K562 (cell line): Measurements from ENCODE around the gene COL7A1.

Source experiments
- ARID2 ChIP-seq: fragments of 450-650 bp; IDR thresholded peaks from 2 replicates; pipeline ENCODE4 v1.6.1; 2017; ENCODE audit warnings: antibody characterized with exemption, mild to moderate bottlenecking
- CTCF ChIP-seq, 3 experiments: IDR thresholded peaks in 2 of 3; conservative IDR thresholded peaks in 1 of 3; 2 replicates each; pipeline ENCODE4 v1.5.1; 2011 to 2012; ENCODE audit warnings: low read length in 3 of 3, mild to moderate bottlenecking in 3 of 3, control low read depth in 2 of 3, improper control_type of control experiment in 1 of 3, inconsistent platforms in 1 of 3, low read depth in 1 of 3, mixed read lengths in 1 of 3, moderate library complexity in 1 of 3; ENCODE audit not compliant: insufficient read depth in 2 of 3
- FOXJ2 ChIP-seq: fragments of 200-800 bp; sonication (Bioruptor generic); IDR thresholded peaks from 2 replicates; pipeline ENCODE4 v1.6.1; 2016; ENCODE audit warnings: missing genetic modification characterization, missing compliant biosample characterization
- JUN ChIP-seq, 2 experiments: sonication (generic) in 1 of 2; formaldehyde crosslinking in 1 of 2; IDR thresholded peaks; 2 replicates each; pipeline versions ENCODE4 v1.6.1 to v1.8.0; 2012 to 2022; ENCODE audit warnings: borderline replicate concordance in 2 of 2, mild to moderate bottlenecking in 2 of 2, improper control_type of control experiment in 1 of 2, low read depth in 1 of 2, low read length in 1 of 2, missing genetic modification reagents in 1 of 2
- POLR2AphosphoS5 ChIP-seq: IDR thresholded peaks from 2 replicates; pipeline ENCODE4 v1.6.1; 2011; ENCODE audit warnings: mild to moderate bottlenecking, low read depth, low read length, moderate library complexity; ENCODE audit not compliant: control insufficient read depth, insufficient read depth
- RNF2 ChIP-seq: sonication (generic); IDR thresholded peaks from 2 replicates; pipeline ENCODE4 v1.6.1; 2016
- SMAD2 ChIP-seq: fragments of 150-350 bp; IDR thresholded peaks from 2 replicates; pipeline ENCODE4 v1.6.1; 2014; ENCODE audit warnings: low read depth, mild to moderate bottlenecking, low read length
- XRCC4 ChIP-seq: IDR thresholded peaks from one replicate; pipeline ENCODE4 v1.6.1; 2011; ENCODE audit not compliant: insufficient read depth, insufficient read length; ENCODE audit errors: extremely low read depth
- ZC3H4 ChIP-seq: sonication (generic); formaldehyde crosslinking; IDR thresholded peaks from 2 replicates; pipeline ENCODE4 v1.9.0; 2021; ENCODE audit warnings: missing genetic modification reagents, borderline replicate concordance
- ZNF609 ChIP-seq: sonication (generic); formaldehyde crosslinking; IDR thresholded peaks from 2 replicates; pipeline ENCODE4 v1.8.1; 2023; ENCODE audit warnings: missing genetic modification reagents, mild to moderate bottlenecking, borderline replicate concordance

GRCh38 chr3:48546203-48546829, 48.8 kb downstream of the COL7A1 start:
- TF ChIP-seq CTCF (IDR thresholded peaks at IDR 0.05 in 2 of 3, conservative IDR thresholded peaks at IDR 0.05 in 1 of 3; ENCODE audit: insufficient read depth in 2 of 3, low read depth in 1 of 3, low read length in 3 of 3) (no peak), POLR2AphosphoS5 (no peak), XRCC4 (no peak), JUN (IDR thresholded peaks at IDR 0.05; ENCODE audit: borderline replicate concordance, low read depth, low read length) (no peak), JUN (CRISPR knock-in tag; IDR thresholded peaks at IDR 0.05; ENCODE audit: borderline replicate concordance) (no peak), ZC3H4 (CRISPR knock-in tag) (no peak), ARID2 (no peak), SMAD2 (no peak), ZNF609 (CRISPR knock-in tag) (no peak), RNF2 (no peak), FOXJ2 (tag) (no peak)
